Measurements from ENCODE around the gene YJEFN3.

The YJEFN3 gene

DNA sequence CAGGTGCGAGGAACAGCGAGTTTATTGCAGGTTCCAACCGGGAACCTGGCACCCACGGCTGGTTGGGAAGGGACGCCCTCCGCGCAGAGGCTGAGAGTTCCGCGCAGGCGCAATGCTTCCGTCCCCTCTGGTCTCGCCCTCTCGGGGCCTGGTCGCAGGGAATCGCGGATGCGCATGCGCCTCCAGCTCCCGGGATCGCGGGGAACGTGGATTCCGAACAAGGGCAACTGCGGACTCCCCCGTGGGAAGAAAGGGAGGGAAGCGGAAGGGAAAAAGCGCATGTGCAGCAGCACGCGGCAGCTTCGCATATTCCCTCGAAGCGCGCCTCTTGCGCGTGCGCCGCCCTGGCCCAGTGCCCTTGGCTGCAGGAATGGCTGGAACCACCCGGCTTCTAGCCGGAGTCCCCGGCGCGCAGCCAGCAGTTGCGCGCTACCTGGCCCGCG lies 14.5 kb upstream of the YJEFN3 start:
- no peak overlapping the region for H2AFZ ChIP-seq (ENCODE audit: low read depth, low read length)

DNA sequence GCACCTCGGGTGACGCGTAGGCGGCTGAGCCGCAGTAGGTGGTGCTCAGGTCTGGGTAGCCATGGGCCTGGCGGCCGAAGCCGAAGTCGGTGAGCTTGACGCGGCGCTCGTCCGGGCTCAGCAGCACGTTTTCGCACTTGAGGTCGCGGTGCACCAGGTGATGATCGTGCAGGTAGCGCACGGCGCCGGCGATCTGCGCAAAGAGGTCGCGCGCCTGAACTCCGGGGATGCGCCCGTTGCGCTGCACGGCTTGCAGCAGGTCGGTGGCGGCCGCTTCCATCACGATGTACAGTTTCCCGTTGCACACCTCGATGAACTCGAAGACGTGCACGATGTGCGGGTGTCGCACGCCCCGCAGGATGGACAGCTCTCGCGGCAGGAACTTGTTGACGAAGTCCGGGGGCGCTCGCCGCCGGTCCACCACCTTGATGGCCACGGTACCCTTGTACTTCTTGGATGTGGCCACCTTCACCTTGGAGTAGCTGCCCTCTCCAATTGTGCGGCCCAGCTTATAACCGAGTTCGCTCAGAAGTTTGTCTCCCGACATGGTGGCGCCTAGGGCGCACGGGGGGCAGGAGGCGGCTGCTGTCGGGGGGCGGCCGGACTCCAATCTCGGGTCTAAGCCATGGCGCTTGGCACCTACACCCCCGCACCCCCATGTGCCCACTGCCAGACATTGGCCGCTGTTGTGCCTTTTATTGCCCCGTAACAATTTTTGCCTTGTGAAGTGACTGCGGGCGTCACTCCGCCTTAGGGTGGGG lies 13.7 kb upstream of the YJEFN3 start, which contains the start of gene TSSK6:
TSSK6 (minus strand) TSS at position 668 of the 761 bp plus-strand sequence; CDS start at position 547, 121 bp downstream.
- H3K9ac ChIP-seq (ENCODE audit: low read length), result peak within 1 kb of the TSS; percentile 85
- H3K79me2 ChIP-seq (ENCODE audit: low read length), result peaks cover 34% of the 10 kb centered on the region
- peaks cover 13% of the 10 kb centered on the region for H3K4me1 ChIP-seq (ENCODE audit: low read length)
- H4K20me1 ChIP-seq (ENCODE audit: insufficient read depth, low read length), result no peaks in the 10 kb centered on the region
- H3K4me3 ChIP-seq (ENCODE audit: low read length), result peak within 1 kb of the TSS; percentile 95
- peak within 1 kb of the TSS; percentile 91 for H3K4me2 ChIP-seq (ENCODE audit: low read length)
- peak within 1 kb of the TSS; percentile 42 for H3K27ac ChIP-seq (ENCODE audit: low read length)
- no peaks in the 10 kb centered on the region for H3K27me3 ChIP-seq (ENCODE audit: low read depth, low read length)
- no peaks in the 10 kb centered on the region for H3K9me3 ChIP-seq (ENCODE audit: insufficient read depth, low read length)
- TF ChIP-seq, protein P1, sequence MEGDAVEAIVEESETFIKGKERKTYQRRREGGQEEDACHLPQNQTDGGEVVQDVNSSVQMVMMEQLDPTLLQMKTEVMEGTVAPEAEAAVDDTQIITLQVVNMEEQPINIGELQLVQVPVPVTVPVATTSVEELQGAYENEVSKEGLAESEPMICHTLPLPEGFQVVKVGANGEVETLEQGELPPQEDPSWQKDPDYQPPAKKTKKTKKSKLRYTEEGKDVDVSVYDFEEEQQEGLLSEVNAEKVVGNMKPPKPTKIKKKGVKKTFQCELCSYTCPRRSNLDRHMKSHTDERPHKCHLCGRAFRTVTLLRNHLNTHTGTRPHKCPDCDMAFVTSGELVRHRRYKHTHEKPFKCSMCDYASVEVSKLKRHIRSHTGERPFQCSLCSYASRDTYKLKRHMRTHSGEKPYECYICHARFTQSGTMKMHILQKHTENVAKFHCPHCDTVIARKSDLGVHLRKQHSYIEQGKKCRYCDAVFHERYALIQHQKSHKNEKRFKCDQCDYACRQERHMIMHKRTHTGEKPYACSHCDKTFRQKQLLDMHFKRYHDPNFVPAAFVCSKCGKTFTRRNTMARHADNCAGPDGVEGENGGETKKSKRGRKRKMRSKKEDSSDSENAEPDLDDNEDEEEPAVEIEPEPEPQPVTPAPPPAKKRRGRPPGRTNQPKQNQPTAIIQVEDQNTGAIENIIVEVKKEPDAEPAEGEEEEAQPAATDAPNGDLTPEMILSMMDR (IDR thresholded peaks at IDR 0.05; ENCODE audit: low read depth, low read length), result no peak
- TF ChIP-seq EZH2phosphoT487 (IDR thresholded peaks at IDR 0.05; ENCODE audit: low read depth), result no peak
- H3K36me3 ChIP-seq (replicated peaks; ENCODE audit: low read depth, low read length), result peaks cover 16% of the 10 kb centered on the region
- H2AFZ ChIP-seq (ENCODE audit: low read depth, low read length), result peak within 1 kb of the TSS; percentile 62; the same call in 1 of the 2 replicates

More for the DNA sequence above, 14.5 kb upstream of the YJEFN3 start:
- Histone ChIP-seq H3K4me3 (ENCODE audit: low read length) (no peak overlapping the region), H3K9ac (ENCODE audit: low read length) (no peak overlapping the region), H4K20me1 (ENCODE audit: insufficient read depth, low read length) (no peaks in the 10 kb centered on the region), H3K4me1 (ENCODE audit: low read length) (peaks cover 13% of the 10 kb centered on the region), H3K79me2 (ENCODE audit: low read length) (peaks cover 28% of the 10 kb centered on the region), H3K4me2 (ENCODE audit: low read length) (no peak overlapping the region), H3K36me3 (replicated peaks; ENCODE audit: low read depth, low read length) (peaks cover 11% of the 10 kb centered on the region), H3K27me3 (ENCODE audit: low read depth, low read length) (no peaks in the 10 kb centered on the region), H3K27ac (ENCODE audit: low read length) (no peak overlapping the region), H3K9me3 (ENCODE audit: insufficient read depth, low read length) (no peaks in the 10 kb centered on the region)
- TF ChIP-seq, protein P1 (IDR thresholded peaks at IDR 0.05; ENCODE audit: low read depth, low read length), result no peak
- no peak for TF ChIP-seq EZH2phosphoT487 (IDR thresholded peaks at IDR 0.05; ENCODE audit: low read depth)

DNA sequence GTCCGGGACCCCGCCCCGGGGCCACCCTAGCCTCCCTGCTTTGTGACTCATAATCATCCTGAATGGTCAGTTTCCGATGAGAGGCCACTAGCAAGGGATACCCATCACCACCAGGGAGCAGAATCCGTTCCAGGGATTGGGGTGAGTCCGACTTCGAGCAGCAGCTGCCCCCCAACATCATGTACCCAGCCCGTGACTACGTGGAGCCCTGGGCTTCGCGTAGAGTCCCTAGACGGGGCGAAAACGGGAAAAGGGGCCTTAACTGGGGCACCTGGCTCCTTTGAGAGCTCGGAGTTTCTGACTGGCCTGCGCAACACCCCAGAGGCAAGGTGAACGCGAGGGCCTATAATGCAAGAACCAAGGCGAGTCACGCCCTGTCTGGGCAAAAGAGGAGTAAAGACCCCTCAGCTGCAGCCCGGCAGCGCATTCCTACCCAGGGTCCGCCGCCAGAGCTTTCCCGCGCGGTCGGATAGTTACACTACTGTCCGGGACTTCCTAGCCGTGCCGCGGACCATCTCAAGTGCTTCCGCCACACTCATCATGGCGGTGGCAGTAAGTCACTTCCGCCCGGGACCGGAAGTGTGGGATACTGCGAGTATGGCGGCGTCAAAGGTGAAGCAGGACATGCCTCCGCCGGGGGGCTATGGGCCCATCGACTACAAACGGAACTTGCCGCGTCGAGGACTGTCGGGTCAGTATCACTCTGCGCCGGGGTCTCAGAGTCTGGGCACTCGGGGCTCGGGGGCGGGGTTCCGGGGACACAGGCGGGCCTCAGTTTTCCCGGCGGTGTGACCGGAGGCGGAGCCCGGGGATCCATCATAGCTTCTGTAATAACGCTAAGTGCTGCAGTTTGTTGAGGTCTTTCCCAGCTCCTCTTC lies 12.8 kb upstream of the YJEFN3 start, which contains the start of gene NDUFA13:
NDUFA13 (plus strand) TSS at position 584 of the 878 bp plus-strand sequence; CDS start at position 598, 14 bp downstream.
- peak within 1 kb of the TSS; percentile 42 for H3K27ac ChIP-seq (ENCODE audit: low read length)
- peaks cover 22% of the 10 kb centered on the region for H3K36me3 ChIP-seq (replicated peaks; ENCODE audit: low read depth, low read length)
- peaks cover 13% of the 10 kb centered on the region for H3K4me1 ChIP-seq (ENCODE audit: low read length)
- H3K79me2 ChIP-seq (ENCODE audit: low read length), result peaks cover 42% of the 10 kb centered on the region
- H4K20me1 ChIP-seq (ENCODE audit: insufficient read depth, low read length), result no peaks in the 10 kb centered on the region
- H3K27me3 ChIP-seq (ENCODE audit: low read depth, low read length), result no peaks in the 10 kb centered on the region
- TF ChIP-seq, protein P1 (IDR thresholded peaks at IDR 0.05; ENCODE audit: low read depth, low read length), result no peak
- TF ChIP-seq EZH2phosphoT487 (IDR thresholded peaks at IDR 0.05; ENCODE audit: low read depth), result no peak
- H3K9me3 ChIP-seq (ENCODE audit: insufficient read depth, low read length), result no peaks in the 10 kb centered on the region
- H2AFZ ChIP-seq (ENCODE audit: low read depth, low read length), result peak within 1 kb of the TSS; percentile 62; the same call in 1 of the 2 replicates
- H3K4me2 ChIP-seq (ENCODE audit: low read length), result peak within 1 kb of the TSS; percentile 91
- H3K9ac ChIP-seq (ENCODE audit: low read length), result peak within 1 kb of the TSS; percentile 85
- H3K4me3 ChIP-seq (ENCODE audit: low read length), result peak within 1 kb of the TSS; percentile 95
